Colonic mucosa (tissue), 4 donors: ENCODE results near the gene RIPPLY2. TPM values are rescaled to one million over a fixed set of nuclear protein-coding genes. Genes with fewer than 3 reads are reported as not detected.

ENCODE experiments used
- DNase-seq: peaks from one replicate; pipeline ENCODE4 v3.0.0-alpha.2; 2020
- H3K27ac ChIP-seq: fragments of 200-600 bp; one replicate; pipeline ENCODE4 v1.8.0; 2021
- H3K27me3 ChIP-seq: fragments of 200-600 bp; one replicate; pipeline ENCODE4 v1.8.0; 2021
- H3K36me3 ChIP-seq: fragments of 200-600 bp; one replicate; pipeline ENCODE4 v1.8.0; 2021
- H3K4me1 ChIP-seq: fragments of 200-600 bp; one replicate; pipeline ENCODE4 v1.8.0; 2021; ENCODE audit warnings: mild to moderate bottlenecking
- H3K4me3 ChIP-seq: fragments of 200-600 bp; one replicate; pipeline ENCODE4 v1.8.0; 2021
- H3K9ac ChIP-seq, 2 donors: one replicate each; pipeline ENCODE4 v1.7.0; 2013; ENCODE audit warnings: control low read depth in 2 of 2, low read depth in 2 of 2, low read length in 2 of 2
- H3K9me3 ChIP-seq: fragments of 200-600 bp; one replicate; pipeline ENCODE4 v1.8.0; 2021
- CTCF ChIP-seq: fragments of 200-600 bp; IDR thresholded peaks from one replicate; pipeline ENCODE4 v1.8.0; 2022; ENCODE audit warnings: antibody characterized with exemption, mild to moderate bottlenecking
- intact Hi-C: fragments of 100-400 bp; cut with DNase I; formaldehyde crosslinking; loops from one replicate; pipeline ENCODE4 v1.14.1; 2022
- total RNA-seq, 2 donors: library from RNA; stranded (reverse); fragmentation: NEBNext Ultra II Directional in 1 of 2; extraction: Animal tissue kit (Norgen Biotek cat#: 25700) in 1 of 2; gene quantifications; one replicate each; pipeline ENCODE4 v1.2.1, GENCODE V29; 2021
- donor health status: healthy.
- donor health status: DM: no; HTN: no; CAD: no.
- donor health status: DM: no; HTN: no; CAD: no.

RIPPLY2 gene
- total RNA-seq, 2 donors from 2014 or later = not detected

DNA sequence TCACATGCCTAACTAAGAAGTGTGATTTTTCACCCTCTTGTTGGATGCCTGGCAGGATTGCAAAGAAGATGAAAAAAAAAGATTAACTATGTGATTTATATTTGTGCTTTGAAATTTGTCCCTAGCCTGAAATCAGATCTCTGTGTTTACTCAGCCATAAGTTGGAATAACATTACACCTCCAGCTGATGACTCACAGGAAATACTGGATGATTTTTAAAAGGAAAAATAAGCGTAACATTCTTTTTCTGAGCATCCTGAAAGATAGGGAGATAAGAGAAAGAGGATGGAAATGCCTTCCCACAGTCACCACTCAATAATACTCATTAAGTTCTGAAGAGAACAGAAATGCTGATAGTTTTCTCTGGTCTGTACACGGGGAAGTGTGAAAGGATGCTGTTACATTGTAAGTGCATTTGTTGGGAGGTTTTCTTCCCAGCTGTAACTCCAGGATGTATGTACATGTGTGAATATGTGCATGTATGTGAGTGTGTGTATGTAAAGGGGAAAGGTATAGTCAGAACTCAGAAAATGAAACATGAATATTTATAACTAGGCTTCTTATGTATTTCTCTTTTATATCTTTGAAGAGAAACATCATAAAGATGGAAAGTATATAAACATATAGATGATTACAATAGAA, 37.4 kb upstream of the RIPPLY2 start:
- no peaks in the 10 kb centered on the region for H3K27me3 ChIP-seq
- no peak for TF ChIP-seq CTCF
- no peak overlapping the region for H3K27ac ChIP-seq
- no peaks in the 10 kb centered on the region for H3K9me3 ChIP-seq
- DNase-seq = no peak
- H3K4me1 ChIP-seq = no peaks in the 10 kb centered on the region
- no peak overlapping the region for H3K9ac ChIP-seq
- intact Hi-C loops = no loop called here
- H3K36me3 ChIP-seq = no peaks in the 10 kb centered on the region
- H3K4me3 ChIP-seq = no peak overlapping the region

DNA sequence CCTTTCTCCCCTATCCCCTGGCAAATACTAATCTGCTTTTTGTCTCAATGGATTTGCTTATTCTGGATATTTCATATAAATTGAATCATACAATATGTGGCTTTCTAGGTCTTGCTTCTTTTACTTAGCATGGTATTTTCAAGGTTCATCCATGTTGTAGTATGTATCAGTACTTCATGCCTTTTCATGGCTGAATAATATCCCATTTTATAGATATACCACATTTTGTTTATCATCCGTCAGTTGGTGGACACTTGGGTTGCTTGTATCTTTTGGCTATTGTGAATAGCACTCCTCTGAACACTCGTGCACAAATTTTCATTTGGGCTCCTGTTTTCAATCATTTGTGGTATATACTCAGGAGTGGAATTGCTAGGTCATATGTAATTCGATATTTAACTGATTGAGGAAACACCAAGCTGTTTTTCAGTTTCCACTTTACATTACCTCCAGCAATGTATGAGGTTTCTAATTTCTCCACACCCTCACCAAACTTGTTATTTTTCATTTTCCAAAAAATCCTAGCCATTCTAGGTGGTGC, 30.5 kb upstream of the RIPPLY2 start:
- Histone ChIP-seq H3K4me3 (no peak overlapping the region), H3K9ac (no peak overlapping the region), H3K27ac (no peak overlapping the region), H3K36me3 (no peaks in the 10 kb centered on the region), H3K4me1 (no peaks in the 10 kb centered on the region), H3K9me3 (no peaks in the 10 kb centered on the region), H3K27me3 (no peaks in the 10 kb centered on the region)
- no peak for DNase-seq
- intact Hi-C loops = no loop called here
- no peak for TF ChIP-seq CTCF

DNA sequence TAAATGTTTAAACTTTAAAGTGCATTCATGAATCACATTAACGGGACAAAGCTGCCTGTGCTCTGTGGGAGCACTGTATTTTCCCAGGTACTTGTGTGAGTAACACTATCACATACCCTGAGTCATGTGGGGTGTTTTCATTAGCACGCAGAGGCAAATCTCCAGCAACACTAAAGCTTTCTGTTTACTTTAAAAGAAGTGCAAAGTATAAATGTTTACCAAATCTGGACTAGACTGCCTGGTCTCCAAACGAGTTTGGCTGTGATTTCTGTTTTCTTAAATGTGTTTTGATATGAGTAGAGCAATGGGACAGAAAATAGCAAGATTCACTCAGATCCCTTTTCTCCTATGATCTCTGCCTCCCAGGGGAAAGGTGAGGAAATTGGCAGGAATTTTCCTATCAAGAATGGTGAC, 28.8 kb upstream of the RIPPLY2 start:
- no peaks in the 10 kb centered on the region for H3K36me3 ChIP-seq
- H3K27me3 ChIP-seq = no peaks in the 10 kb centered on the region
- no peak for DNase-seq
- no peaks in the 10 kb centered on the region for H3K4me1 ChIP-seq
- H3K9ac ChIP-seq = no peak overlapping the region
- no peak overlapping the region for H3K27ac ChIP-seq
- no peak for TF ChIP-seq CTCF
- H3K9me3 ChIP-seq = no peaks in the 10 kb centered on the region
- intact Hi-C loops = no loop called here
- no peak overlapping the region for H3K4me3 ChIP-seq

DNA sequence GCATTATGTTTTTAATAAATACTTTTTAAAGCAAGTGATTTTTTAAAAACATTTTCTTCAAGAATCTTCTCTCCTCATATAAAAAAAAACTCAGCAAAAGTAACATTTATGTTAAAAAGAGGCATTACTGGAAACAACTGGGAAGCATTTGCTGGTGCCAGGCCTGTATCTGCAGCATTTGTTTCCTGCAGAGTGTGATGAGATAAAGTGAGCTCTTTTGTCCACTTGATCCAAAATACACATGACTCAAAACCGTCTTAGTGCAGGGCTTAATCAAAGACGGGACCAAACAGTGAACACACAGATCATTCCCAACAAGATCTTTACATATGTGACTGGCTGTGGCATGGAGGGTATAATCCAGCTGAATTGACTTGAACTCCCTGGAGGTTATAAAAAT, 28.3 kb upstream of the RIPPLY2 start:
- Histone ChIP-seq H3K27me3 (no peaks in the 10 kb centered on the region), H3K4me3 (no peak overlapping the region), H3K9me3 (no peaks in the 10 kb centered on the region), H3K27ac (no peak overlapping the region), H3K4me1 (no peaks in the 10 kb centered on the region), H3K36me3 (no peaks in the 10 kb centered on the region), H3K9ac (no peak overlapping the region)
- no peak for DNase-seq
- no peak for TF ChIP-seq CTCF
- intact Hi-C loops = no loop called here

GRCh38 chr6:83827050-83827449, 26.1 kb upstream of the RIPPLY2 start:
- Histone ChIP-seq H3K4me1 (no peaks in the 10 kb centered on the region), H3K9me3 (no peaks in the 10 kb centered on the region), H3K9ac (no peak overlapping the region), H3K27ac (no peak overlapping the region), H3K4me3 (no peak overlapping the region), H3K27me3 (no peaks in the 10 kb centered on the region), H3K36me3 (no peaks in the 10 kb centered on the region)
- TF ChIP-seq CTCF = no peak
- intact Hi-C loops = no loop called here
- no peak for DNase-seq
